Activated effector memory CD4-positive, alpha-beta T cell treated with Interleukin-2 at 50 U/mL for 16 hours (primary cell): ENCODE measurements around the gene SH3BP4.

ENCODE experiments used
- DNase-seq: peaks from one replicate; pipeline ENCODE4 v3.0.0-alpha.2; 2020

Gene SH3BP4, protein sequence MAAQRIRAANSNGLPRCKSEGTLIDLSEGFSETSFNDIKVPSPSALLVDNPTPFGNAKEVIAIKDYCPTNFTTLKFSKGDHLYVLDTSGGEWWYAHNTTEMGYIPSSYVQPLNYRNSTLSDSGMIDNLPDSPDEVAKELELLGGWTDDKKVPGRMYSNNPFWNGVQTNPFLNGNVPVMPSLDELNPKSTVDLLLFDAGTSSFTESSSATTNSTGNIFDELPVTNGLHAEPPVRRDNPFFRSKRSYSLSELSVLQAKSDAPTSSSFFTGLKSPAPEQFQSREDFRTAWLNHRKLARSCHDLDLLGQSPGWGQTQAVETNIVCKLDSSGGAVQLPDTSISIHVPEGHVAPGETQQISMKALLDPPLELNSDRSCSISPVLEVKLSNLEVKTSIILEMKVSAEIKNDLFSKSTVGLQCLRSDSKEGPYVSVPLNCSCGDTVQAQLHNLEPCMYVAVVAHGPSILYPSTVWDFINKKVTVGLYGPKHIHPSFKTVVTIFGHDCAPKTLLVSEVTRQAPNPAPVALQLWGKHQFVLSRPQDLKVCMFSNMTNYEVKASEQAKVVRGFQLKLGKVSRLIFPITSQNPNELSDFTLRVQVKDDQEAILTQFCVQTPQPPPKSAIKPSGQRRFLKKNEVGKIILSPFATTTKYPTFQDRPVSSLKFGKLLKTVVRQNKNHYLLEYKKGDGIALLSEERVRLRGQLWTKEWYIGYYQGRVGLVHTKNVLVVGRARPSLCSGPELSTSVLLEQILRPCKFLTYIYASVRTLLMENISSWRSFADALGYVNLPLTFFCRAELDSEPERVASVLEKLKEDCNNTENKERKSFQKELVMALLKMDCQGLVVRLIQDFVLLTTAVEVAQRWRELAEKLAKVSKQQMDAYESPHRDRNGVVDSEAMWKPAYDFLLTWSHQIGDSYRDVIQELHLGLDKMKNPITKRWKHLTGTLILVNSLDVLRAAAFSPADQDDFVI

DNA sequence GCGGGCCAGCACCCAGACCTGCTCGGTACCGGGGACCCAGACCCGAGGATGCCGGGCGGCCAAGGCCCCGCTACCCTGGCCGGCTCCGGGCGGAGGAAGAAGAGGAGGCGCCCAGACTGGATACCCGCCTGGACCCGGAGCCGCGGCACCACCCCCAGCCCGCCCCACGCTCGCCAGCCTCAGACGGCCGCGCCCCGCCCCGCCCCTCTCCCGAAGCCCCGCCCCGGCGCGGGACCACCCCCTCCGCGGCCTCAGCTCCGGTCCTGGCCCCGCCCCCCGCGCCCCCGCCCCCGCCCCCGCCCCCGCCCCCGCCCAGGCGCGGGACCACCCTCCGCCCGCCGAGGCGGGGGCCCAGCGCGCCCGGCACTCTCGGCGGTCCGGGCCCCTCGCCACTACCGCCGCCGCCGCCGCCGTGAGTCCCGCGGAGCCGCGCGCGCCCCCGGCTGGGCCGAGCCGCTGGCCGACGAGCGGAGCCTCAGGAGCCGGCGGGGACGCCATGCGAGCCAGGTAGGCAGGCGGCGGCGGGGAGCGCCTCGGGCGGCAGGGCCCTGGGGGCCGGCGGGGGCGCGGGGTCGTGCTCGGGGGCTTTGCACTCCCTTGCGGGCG is at the start of gene SH3BP4:
SH3BP4 (plus strand) TSS at position 354 of the 606 bp plus-strand sequence. CDS start 82,986 bp downstream, outside the sequence.
- no peak for DNase-seq

GRCh38 chr2:234904785-234905184 is 47.0 kb upstream of the SH3BP4 start:
- DNase-seq, result no peak

- DNase-seq, result no peak
Measured at GRCh38 chr2:234905547-234906265, 46.1 kb upstream of the SH3BP4 start.

- DNase-seq, result no peak
Measured at GRCh38 chr2:234910186-234910679, 41.6 kb upstream of the SH3BP4 start.

- no peak for DNase-seq
Measured at GRCh38 chr2:234911271-234911670, 40.5 kb upstream of the SH3BP4 start.

DNA sequence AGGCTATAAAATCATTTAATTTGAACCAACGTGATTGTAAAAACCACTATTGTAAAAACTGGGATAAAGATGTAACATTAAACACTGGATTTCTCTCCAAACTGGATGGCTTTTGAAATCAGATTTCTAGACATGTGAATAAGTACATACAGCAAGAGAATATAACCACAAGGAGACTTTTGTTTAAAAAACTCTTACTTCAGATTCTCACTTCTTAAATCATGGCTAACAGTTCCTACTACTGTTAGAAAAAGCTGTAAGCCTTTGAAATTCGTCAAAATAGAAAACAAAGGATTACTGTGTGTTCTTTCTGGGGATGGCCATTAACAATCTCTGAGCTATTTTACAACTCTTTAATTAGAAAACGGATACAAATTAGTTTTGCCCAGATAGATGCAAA is 39.4 kb upstream of the SH3BP4 start:
- no peak for DNase-seq

GRCh38 chr2:234913208-234913626 is 38.6 kb upstream of the SH3BP4 start:
- no peak for DNase-seq

DNA sequence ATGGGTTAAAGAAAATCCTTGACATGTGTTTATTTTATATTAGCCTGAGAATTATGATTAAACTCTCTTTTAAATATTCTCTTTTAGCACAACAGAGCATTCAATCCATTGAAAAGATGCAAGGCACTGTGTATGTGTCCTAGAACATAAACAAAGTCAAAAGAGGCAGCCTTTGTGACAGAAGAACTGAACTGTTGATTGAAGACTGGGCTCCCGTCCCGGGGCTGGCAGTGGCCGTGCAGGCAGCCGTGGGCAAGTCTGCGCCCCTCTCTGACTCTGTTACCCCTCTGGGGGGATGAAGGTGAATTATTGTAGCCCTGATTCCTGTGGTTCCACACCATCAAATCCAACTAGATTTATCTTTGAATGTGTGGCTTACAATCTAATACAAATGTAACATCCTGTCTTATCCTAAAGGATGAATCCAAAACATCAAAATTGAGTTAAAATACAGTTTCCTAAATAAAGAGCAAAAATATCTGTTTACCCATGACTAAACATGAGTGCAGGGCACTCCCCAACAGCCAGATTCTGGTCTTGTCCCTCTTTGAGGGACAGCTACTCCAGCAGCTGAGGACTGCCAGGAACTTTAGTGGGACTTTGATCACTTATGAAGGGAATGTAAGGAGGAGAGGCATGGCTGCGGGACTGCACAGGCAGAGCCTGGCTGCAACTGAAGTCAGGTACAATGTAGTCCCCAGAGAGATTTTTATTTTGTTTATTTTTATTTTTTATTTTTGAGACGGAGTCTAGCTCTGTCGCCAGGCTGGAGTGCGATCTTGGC is 37.3 kb upstream of the SH3BP4 start:
- no peak for DNase-seq

GRCh38 chr2:234916674-234917073 is 35.1 kb upstream of the SH3BP4 start:
- no peak for DNase-seq

- DNase-seq, result no peak
Measured at GRCh38 chr2:234917211-234917975, 34.4 kb upstream of the SH3BP4 start.

- DNase-seq, result no peak
Measured at GRCh38 chr2:234919711-234920110, 32.1 kb upstream of the SH3BP4 start.

DNA sequence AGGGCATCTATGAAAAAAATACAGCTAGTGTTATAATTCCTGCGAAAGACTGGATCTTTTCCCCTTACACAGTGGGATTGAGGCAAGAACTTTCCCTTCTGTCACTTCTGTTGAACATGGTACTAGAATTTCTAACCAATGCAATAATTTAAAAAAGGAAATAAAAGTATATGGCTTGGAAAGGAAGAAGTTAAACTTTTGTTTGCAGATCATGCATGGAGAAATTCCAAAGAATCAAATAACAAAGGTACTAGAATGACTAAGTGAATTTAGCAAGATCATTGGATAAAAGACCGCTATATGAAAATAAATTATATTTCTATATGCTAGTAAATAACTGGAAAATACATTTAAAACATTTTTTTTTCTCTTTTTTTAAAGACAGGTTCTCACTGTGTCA is 31.0 kb upstream of the SH3BP4 start:
- no peak for DNase-seq

DNA sequence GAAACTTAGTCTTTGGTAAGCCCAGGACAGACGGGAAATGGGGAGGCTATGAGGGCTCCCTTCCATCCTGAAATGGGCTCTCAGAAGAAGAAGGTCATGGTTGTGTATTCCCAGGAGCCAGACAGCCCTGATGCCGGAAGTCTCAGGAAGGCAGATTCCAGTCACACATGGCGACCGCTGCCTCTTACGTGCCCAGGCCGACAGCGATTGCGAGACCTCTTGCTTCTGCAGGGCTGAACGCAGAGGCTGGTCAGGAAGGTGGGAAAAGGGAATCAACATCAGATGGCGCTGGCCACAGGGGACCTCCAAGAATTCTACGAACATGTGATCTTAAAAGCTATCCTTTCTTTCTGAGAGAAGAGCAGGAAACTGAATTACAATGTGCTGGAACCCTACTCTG is 22.8 kb upstream of the SH3BP4 start:
- DNase-seq, result no peak

DNA sequence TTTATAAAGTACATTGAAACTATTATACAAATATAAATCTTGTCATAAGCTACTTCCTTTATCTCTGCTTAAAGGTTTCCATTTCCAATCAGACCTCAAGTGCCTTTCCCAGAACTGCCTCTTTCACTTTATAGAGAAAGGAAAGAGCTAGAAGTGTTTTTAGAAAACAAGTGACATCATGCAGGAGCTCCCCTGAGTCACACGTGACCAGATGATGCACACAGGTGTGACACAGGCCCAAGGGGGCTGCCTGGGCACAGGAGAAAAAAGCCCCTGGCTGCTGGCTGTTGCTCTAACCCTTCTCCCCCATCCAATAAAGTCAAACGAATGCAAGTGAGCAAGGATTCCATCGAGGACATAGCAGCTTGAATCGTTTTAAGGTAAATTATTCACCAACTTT is 21.4 kb upstream of the SH3BP4 start:
- DNase-seq, result no peak

- no peak for DNase-seq
Measured at GRCh38 chr2:234931371-234931770, 20.4 kb upstream of the SH3BP4 start.

GRCh38 chr2:234932591-234933168 is 19.1 kb upstream of the SH3BP4 start:
- no peak for DNase-seq

GRCh38 chr2:234935311-234935710 is 16.5 kb upstream of the SH3BP4 start:
- DNase-seq, result no peak

- DNase-seq, result no peak
Measured at GRCh38 chr2:234939576-234939975, 12.2 kb upstream of the SH3BP4 start.

GRCh38 chr2:234939996-234940395 is 11.8 kb upstream of the SH3BP4 start:
- DNase-seq, result no peak

DNA sequence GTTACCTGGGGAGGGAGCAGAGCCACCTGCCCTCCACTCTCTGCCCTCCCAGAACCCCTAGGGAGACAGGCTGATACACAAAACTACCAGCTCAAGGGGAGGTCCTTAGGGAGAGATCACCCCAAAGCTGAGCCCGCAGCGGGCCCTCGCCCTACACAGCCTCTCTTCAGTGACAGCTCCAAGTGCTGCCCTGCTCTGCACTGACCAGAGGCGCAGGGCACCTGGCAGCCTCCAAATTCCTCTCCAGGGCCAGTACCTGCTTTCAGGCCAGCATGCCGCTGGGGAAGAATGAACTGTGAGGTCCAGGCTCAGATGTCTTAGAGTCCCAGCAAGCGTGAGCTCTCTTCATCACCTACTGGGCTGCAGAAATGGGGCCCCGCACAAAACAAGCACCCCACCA is 11.3 kb upstream of the SH3BP4 start:
- DNase-seq, result no peak
